Activated CD4-positive, alpha-beta T cell treated with anti-CD3 and anti-CD28 coated beads for 48 hours (primary cell): ENCODE measurements around the gene GSTA3.

Source experiments
- DNase-seq: peaks from one replicate; pipeline ENCODE4 v3.0.0-alpha.2; 2020

Gene GSTA3

GRCh38 chr6:52849137-52849536, 60.4 kb downstream of the GSTA3 start:
- DNase-seq = no peak
